ENCODE data around the gene GJD3. TPM values are rescaled to one million over a fixed set of nuclear protein-coding genes. Genes with fewer than 3 reads are reported as not detected.

The GJD3 gene
- total RNA-seq, 1 experiment from 2014 or later = 0.33 TPM

DNA sequence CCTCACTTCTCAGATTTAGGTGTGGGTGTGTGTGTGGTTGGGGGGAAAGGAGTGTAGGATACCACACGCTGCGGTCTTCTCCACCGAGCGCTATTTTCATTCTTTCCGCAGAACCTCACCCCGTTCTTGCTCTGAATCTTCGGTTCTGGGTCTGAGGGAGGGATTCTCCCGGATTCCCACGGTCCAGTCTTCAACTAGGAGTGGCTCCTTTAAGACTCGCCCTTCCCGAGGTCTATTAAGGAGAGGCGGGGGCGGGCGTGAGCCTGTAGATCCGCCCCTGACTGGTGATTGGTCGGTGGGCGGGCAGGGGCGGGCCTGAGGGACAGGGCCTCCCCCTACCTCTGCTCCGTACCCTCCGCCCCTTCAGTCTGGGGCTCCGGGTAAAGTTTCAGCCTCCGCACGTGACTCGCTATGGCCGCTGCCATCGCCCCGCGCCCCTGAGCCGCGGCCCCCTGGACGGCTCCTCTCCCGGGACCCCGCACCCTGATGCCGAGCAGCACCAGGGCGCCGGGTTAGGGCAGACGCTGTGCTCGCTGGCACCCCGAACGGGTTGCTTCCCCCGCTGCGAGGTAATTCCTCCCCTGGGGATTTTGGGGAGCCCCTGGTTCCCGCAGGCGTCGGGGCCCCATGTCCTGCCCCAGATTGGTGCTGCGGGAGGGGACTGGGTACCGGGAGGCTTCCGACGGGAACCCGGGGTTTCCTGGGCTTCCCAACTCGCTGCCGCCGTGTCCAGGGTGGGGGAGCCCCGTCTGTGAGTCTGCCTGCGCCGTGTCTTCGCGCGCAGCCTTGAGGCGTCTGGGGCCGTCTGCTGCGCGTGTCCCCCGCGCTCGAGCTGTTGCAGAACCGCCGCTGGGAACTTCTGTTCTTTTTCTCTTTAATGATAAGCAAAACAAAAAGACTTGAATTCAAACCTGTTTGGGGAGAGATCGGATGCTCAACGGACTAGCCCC lies 46.4 kb downstream of the GJD3 start:
- in situ Hi-C loops (cut with HindIII; ENCODE audit: low pct_unique_long_range_greater_than_20kb, low sequenced_read_pairs) = no loop called here

GRCh38 chr17:40317345-40317873 lies 47.1 kb downstream of the GJD3 start:
- Histone ChIP-seq H3K4me1 (ENCODE audit: control insufficient read depth, insufficient read depth, low read length) (peaks cover 77% of the 10 kb centered on the region), H3K27ac (ENCODE audit: low read length) (peak overlapping the region; percentile 85), H3K27me3 (ENCODE audit: control insufficient read depth, insufficient read depth, low read length) (no peaks in the 10 kb centered on the region), H3K4me3 (ENCODE audit: low read depth in 2 of 2, low read length in 2 of 2) (peak overlapping the region; percentile 72 to 87), H3K36me3 (ENCODE audit: control insufficient read depth, insufficient read depth, low read length) (no peaks in the 10 kb centered on the region; the same call in 1 of the 2 replicates), H3K9me3 (ENCODE audit: control insufficient read depth, insufficient read depth, low read depth, low read length) (no peaks in the 10 kb centered on the region)
- 0 out of 2 replicates have a peak, but pooled peaks have one; percentile 15 for TF ChIP-seq POLR2AphosphoS5 (IDR thresholded peaks at IDR 0.05; ENCODE audit: low read depth, low read length)
- no peak for TF ChIP-seq TCF7L2 (IDR thresholded peaks at IDR 0.05; ENCODE audit: low read depth, low read length)
- 0 out of 2 replicates have a peak, but pooled peaks have one; percentile 62 for TF ChIP-seq SIN3A (IDR thresholded peaks at IDR 0.05; ENCODE audit: borderline replicate concordance, insufficient read depth, low read depth, low read length)
- TF ChIP-seq CTCF (IDR thresholded peaks at IDR 0.05) = no peak; the same call in 1 of the 2 replicates
- TF ChIP-seq, protein P1, sequence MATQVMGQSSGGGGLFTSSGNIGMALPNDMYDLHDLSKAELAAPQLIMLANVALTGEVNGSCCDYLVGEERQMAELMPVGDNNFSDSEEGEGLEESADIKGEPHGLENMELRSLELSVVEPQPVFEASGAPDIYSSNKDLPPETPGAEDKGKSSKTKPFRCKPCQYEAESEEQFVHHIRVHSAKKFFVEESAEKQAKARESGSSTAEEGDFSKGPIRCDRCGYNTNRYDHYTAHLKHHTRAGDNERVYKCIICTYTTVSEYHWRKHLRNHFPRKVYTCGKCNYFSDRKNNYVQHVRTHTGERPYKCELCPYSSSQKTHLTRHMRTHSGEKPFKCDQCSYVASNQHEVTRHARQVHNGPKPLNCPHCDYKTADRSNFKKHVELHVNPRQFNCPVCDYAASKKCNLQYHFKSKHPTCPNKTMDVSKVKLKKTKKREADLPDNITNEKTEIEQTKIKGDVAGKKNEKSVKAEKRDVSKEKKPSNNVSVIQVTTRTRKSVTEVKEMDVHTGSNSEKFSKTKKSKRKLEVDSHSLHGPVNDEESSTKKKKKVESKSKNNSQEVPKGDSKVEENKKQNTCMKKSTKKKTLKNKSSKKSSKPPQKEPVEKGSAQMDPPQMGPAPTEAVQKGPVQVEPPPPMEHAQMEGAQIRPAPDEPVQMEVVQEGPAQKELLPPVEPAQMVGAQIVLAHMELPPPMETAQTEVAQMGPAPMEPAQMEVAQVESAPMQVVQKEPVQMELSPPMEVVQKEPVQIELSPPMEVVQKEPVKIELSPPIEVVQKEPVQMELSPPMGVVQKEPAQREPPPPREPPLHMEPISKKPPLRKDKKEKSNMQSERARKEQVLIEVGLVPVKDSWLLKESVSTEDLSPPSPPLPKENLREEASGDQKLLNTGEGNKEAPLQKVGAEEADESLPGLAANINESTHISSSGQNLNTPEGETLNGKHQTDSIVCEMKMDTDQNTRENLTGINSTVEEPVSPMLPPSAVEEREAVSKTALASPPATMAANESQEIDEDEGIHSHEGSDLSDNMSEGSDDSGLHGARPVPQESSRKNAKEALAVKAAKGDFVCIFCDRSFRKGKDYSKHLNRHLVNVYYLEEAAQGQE (IDR thresholded peaks at IDR 0.05; ENCODE audit: insufficient read depth in 1 of 2, low read depth in 2 of 2, low read length in 1 of 2) = no peak
- in situ Hi-C loops (cut with HindIII; ENCODE audit: low pct_unique_long_range_greater_than_20kb, low sequenced_read_pairs) (no loop called here), intact Hi-C loops (cut with micrococcal nuclease; ENCODE audit: unreplicated experiment) (no loop called here)
- ChIA-PET POLR2A (interaction anchor here (0.6 to 0.8 kb wide), 3 partner anchors 8 to 725 kb away, joined by 3 to 11 read pairs (median 6); no protein-coding TSS in a partner anchor), CTCF (interaction anchor here (0.6 to 2.1 kb wide), 16 partner anchors 9 to 335 kb away, joined by 3 to 18 read pairs (median 6); partner anchors contain the start of gene RARA)
- ATAC-seq = peak; percentile 45
- DNase-seq (ENCODE audit: low read depth, low spot score) = no peak
- BruUV-seq (replicated peaks) = TSS peak; percentile 94

More for the DNA sequence above, 46.4 kb downstream of the GJD3 start:
- no peaks in the 10 kb centered on the region for H3K9me3 ChIP-seq (ENCODE audit: control insufficient read depth, insufficient read depth, low read depth, low read length)
- ATAC-seq = peak; percentile 83
- intact Hi-C loops (cut with micrococcal nuclease; ENCODE audit: unreplicated experiment) = no loop called here
- ChIA-PET CTCF (interaction anchor here (0.6 to 2.1 kb wide), 9 partner anchors 10 to 336 kb away, joined by 3 to 18 read pairs (median 5); no protein-coding TSS in a partner anchor), POLR2A (no interaction called here)
- H3K36me3 ChIP-seq (ENCODE audit: control insufficient read depth, insufficient read depth, low read length) = no peaks in the 10 kb centered on the region; the same call in 1 of the 2 replicates
- no peak for DNase-seq (ENCODE audit: low read depth, low spot score)
- no peaks in the 10 kb centered on the region for H3K27me3 ChIP-seq (ENCODE audit: control insufficient read depth, insufficient read depth, low read length)
- H3K4me3 ChIP-seq (ENCODE audit: low read depth in 2 of 2, low read length in 2 of 2) = peak overlapping the region; percentile 72 to 87
- no TSS peak for BruUV-seq (replicated peaks)
- H3K27ac ChIP-seq (ENCODE audit: low read length) = peak overlapping the region; percentile 91
- H3K4me1 ChIP-seq (ENCODE audit: control insufficient read depth, insufficient read depth, low read length) = peaks cover 77% of the 10 kb centered on the region
- TF ChIP-seq POLR2AphosphoS5 (IDR thresholded peaks at IDR 0.05; ENCODE audit: low read depth, low read length) (peak; percentile 31), CTCF (IDR thresholded peaks at IDR 0.05) (no peak)
